Lower lobe of right lung (tissue), 2 donors: ENCODE measurements around the gene GABARAPL2. TPM values are rescaled to one million over a fixed set of nuclear protein-coding genes. Genes with fewer than 3 reads are reported as not detected.
A peak's percentile ranks its signal among the peaks of the same experiment; 100 is the strongest.

ENCODE experiments used
- ATAC-seq, 2 donors: fragments of 200-7000 bp; cut with Tn5 transposase; one replicate each; pipeline ENCODE4 v1.9.1; 2020 to 2022; ENCODE audit warnings: mild to moderate bottlenecking in 2 of 2, moderate library complexity in 2 of 2
- DNase-seq: peaks from one replicate; pipeline ENCODE4 v3.0.0-alpha.2; 2020
- H3K27ac ChIP-seq: fragments of 200-600 bp; one replicate; pipeline ENCODE4 v1.8.0; 2022
- H3K27me3 ChIP-seq: fragments of 200-600 bp; one replicate; pipeline ENCODE4 v1.8.0; 2022; ENCODE audit warnings: low read depth
- H3K36me3 ChIP-seq: fragments of 200-600 bp; one replicate; pipeline ENCODE4 v1.8.0; 2022; ENCODE audit warnings: mild to moderate bottlenecking
- H3K4me1 ChIP-seq: fragments of 200-600 bp; one replicate; pipeline ENCODE4 v1.8.0; 2022
- H3K4me3 ChIP-seq: fragments of 200-600 bp; one replicate; pipeline ENCODE4 v1.8.0; 2022; ENCODE audit warnings: mild to moderate bottlenecking
- H3K9me3 ChIP-seq: fragments of 200-600 bp; one replicate; pipeline ENCODE4 v1.8.0; 2022
- intact Hi-C: fragments of 100-400 bp; cut with DNase I; formaldehyde crosslinking; loops from one replicate; pipeline ENCODE4 v1.11.0; 2022
- total RNA-seq: library from RNA; stranded (reverse); fragmentation: NEBNext Ultra II Directional; extraction: Animal tissue kit (Norgen Biotek cat#: 25700); gene quantifications from one replicate; pipeline ENCODE4 v1.2.1, GENCODE V29; 2021
- TF ChIP-seq, protein P1 (sequence below): fragments of 200-600 bp; IDR thresholded peaks from one replicate; pipeline ENCODE4 v1.8.0; 2022; ENCODE audit warnings: antibody characterized with exemption, mild to moderate bottlenecking
- donor health status: DM: no; HTN: yes; CAD: no; lungs with severe emphysema.

GABARAPL2 gene
- total RNA-seq, 1 donor from 2014 or later, result 120 TPM

DNA sequence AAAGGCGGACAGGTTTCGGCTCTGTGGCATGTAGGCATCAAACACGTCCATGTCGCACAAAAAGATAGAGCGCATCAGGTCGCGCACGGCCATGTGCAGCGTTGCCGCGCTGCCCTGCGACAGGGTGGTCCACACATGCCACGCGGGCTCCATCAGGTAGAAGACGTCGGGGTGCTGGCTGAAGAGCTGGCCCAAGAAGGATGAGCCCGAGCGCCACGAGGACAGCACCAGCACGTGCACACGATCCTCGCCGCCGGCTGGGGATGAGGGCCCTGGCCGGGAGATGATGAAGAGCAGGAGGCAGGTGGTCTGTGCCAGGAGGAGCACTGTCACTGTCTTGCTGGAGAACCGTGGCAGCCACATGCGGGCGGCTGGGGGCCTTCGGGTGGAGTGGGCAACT is 36.2 kb upstream of the GABARAPL2 start:
- no peaks in the 10 kb centered on the region for H3K36me3 ChIP-seq
- DNase-seq (no peak), ATAC-seq (no peak)
- H3K4me1 ChIP-seq, result no peaks in the 10 kb centered on the region
- no peaks in the 10 kb centered on the region for H3K27me3 ChIP-seq
- no peaks in the 10 kb centered on the region for H3K9me3 ChIP-seq
- H3K27ac ChIP-seq, result no peak overlapping the region
- TF ChIP-seq, protein P1, sequence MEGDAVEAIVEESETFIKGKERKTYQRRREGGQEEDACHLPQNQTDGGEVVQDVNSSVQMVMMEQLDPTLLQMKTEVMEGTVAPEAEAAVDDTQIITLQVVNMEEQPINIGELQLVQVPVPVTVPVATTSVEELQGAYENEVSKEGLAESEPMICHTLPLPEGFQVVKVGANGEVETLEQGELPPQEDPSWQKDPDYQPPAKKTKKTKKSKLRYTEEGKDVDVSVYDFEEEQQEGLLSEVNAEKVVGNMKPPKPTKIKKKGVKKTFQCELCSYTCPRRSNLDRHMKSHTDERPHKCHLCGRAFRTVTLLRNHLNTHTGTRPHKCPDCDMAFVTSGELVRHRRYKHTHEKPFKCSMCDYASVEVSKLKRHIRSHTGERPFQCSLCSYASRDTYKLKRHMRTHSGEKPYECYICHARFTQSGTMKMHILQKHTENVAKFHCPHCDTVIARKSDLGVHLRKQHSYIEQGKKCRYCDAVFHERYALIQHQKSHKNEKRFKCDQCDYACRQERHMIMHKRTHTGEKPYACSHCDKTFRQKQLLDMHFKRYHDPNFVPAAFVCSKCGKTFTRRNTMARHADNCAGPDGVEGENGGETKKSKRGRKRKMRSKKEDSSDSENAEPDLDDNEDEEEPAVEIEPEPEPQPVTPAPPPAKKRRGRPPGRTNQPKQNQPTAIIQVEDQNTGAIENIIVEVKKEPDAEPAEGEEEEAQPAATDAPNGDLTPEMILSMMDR, result no peak
- intact Hi-C loops, result no loop called here
- no peak overlapping the region for H3K4me3 ChIP-seq

DNA sequence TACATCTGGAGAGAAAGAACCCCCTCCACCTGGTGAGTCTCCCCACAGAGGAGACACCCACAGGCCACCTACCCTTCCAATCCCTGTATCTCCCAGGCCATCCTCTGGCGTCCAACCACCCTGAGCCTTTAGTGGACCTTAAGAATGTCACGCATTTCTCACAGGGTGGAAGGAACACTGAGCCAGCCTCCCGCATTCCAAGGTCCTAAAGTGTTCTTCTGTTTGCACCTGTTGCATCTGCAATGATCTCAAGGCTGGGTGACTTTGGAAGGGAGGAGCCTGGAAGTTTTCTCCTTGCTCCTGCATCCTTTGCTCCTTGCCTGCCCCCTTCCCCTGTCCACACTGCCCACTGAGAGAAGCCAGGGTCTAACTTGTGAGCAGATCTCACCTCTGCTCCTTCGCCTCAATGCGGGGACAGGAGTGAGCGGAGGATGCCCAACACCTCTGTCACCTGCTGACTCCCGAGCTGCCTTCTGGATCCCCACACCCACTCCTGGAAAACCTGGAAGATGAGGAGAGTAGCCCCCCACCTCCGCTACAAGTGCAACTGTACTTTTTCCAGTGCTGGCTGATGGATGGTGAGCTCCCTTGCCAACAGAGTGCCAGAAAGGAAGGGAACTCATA is 33.9 kb upstream of the GABARAPL2 start:
- Histone ChIP-seq H3K9me3 (no peaks in the 10 kb centered on the region), H3K36me3 (no peaks in the 10 kb centered on the region), H3K27me3 (no peaks in the 10 kb centered on the region), H3K27ac (no peak overlapping the region), H3K4me1 (no peaks in the 10 kb centered on the region), H3K4me3 (no peak overlapping the region)
- TF ChIP-seq, protein P1, result no peak
- DNase-seq, result no peak
- intact Hi-C loops, result no loop called here
- ATAC-seq, result no peak

DNA sequence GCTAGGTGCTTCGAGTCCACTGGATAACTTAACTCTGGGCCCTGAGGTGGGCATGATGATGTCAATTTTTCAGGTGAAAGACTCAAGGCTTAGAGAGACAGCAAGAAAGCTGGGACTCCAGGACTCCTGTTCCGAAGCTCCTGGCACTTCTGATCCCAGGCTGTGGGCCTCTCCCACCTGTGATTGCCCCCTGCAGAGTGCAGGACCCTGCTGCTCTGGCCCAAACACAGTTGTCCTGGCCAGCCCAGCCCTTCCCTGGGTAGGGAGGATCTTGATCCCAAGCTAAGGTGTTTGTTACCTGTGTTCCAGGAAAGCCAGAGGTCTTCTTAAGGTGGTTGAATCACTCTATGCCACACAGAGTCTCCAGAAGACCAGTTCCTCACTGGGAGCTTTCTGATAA is 33.4 kb upstream of the GABARAPL2 start:
- Histone ChIP-seq H3K4me1 (no peaks in the 10 kb centered on the region), H3K27me3 (no peaks in the 10 kb centered on the region), H3K4me3 (no peak overlapping the region), H3K36me3 (no peaks in the 10 kb centered on the region), H3K27ac (no peak overlapping the region), H3K9me3 (no peaks in the 10 kb centered on the region)
- DNase-seq, result no peak
- intact Hi-C loops, result no loop called here
- no peak for ATAC-seq
- TF ChIP-seq, protein P1, result no peak

- TF ChIP-seq, protein P1, result no peak
- ATAC-seq (peak in 1 of 2 donors; percentile 19), DNase-seq (no peak)
- Histone ChIP-seq H3K27ac (no peak overlapping the region), H3K4me3 (no peak overlapping the region), H3K9me3 (no peaks in the 10 kb centered on the region), H3K36me3 (no peaks in the 10 kb centered on the region), H3K27me3 (no peaks in the 10 kb centered on the region), H3K4me1 (no peaks in the 10 kb centered on the region)
- intact Hi-C loops, result no loop called here
Measured at GRCh38 chr16:75534560-75535205, 31.5 kb upstream of the GABARAPL2 start.

DNA sequence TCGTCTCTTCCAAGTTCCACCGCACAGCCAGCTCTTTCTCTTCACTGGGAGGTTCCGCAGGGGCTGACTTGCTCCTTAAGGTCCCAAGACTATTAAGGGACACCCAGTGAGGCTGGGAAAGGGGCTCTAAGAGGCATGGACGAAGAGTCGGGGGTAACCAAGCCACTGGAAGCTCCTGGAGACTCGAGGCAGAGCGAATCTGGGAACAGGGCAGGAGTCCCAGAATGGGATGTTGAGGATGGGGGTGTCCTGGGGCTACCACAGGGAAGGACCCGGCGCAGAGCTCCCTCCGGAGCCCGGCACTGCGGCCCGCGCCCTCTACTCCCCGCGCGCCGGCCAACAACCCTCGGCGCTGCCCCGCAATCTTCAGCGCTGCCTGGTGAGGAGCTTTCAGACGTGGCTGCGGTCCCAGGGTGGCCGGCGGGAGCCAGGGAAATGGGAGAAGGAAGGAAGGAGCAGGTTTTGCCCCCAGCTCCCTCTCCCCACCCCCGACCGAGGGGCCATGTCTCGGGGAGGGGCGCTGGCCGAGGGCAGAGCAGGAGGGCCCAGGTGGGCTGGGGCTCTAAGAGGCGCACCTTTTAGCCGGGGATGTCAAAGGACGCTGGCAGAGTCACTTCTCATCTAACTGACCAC is 30.9 kb upstream of the GABARAPL2 start:
- TF ChIP-seq, protein P1, result no peak
- DNase-seq (no peak), ATAC-seq (peak in 1 of 2 donors; percentile 14)
- Histone ChIP-seq H3K36me3 (no peaks in the 10 kb centered on the region), H3K27me3 (no peaks in the 10 kb centered on the region), H3K27ac (no peak overlapping the region), H3K9me3 (no peaks in the 10 kb centered on the region), H3K4me1 (no peaks in the 10 kb centered on the region), H3K4me3 (no peak overlapping the region)
- intact Hi-C loops, result no loop called here
